HL-60 (cell line): Measurements from ENCODE around the gene DENND4B.

Source experiments
- DNase-seq, 2 experiments: peaks; one replicate each; pipeline ENCODE4 v3.0.0-alpha.2; 2010 to 2020; ENCODE audit warnings: low read depth in 1 of 2, low spot score in 1 of 2
- H3K27ac ChIP-seq: fragments of 250-450 bp; sonication (Bioruptor Pico); replicated peaks from 2 replicates; pipeline ENCODE4 v1.5.1; 2020; ENCODE audit warnings: mild to moderate bottlenecking, moderate library complexity
- H3K27me3 ChIP-seq: fragments of 250-450 bp; sonication (Bioruptor Pico); 2 replicates; pipeline ENCODE4 v1.5.1; 2021; ENCODE audit warnings: mild to moderate bottlenecking, moderate library complexity; ENCODE audit not compliant: insufficient read depth, poor library complexity, severe bottlenecking
- H3K4me3 ChIP-seq: replicated peaks from 2 replicates; pipeline ENCODE4 v1.5.1; 2011; ENCODE audit warnings: mild to moderate bottlenecking, control low read depth, low read length; ENCODE audit not compliant: insufficient read depth
- CTCF ChIP-seq: IDR thresholded peaks from one replicate; pipeline ENCODE4 v1.5.1; 2011; ENCODE audit warnings: low read length, control low read depth, inconsistent platforms; ENCODE audit not compliant: insufficient read depth
- GABPA ChIP-seq: IDR thresholded peaks from 2 replicates; pipeline ENCODE4 v1.6.1; 2012; ENCODE audit warnings: low read depth
- POLR2AphosphoS5 ChIP-seq: IDR thresholded peaks from 2 replicates; pipeline ENCODE4 v1.6.1; 2012; ENCODE audit warnings: low read depth
- REST ChIP-seq: IDR thresholded peaks from 2 replicates; pipeline ENCODE4 v1.6.1; 2012; ENCODE audit warnings: low read depth; ENCODE audit not compliant: insufficient replicate concordance
- SPI1 ChIP-seq: IDR thresholded peaks from 2 replicates; pipeline ENCODE4 v1.6.1; 2012; ENCODE audit warnings: low read depth, mild to moderate bottlenecking, borderline replicate concordance

DENND4B gene

GRCh38 chr1:153919876-153920852, 26.4 kb downstream of the DENND4B start:
- peak in 1 of 2 experiments; percentile 62 for DNase-seq
- TF ChIP-seq CTCF: no peak
- TF ChIP-seq REST: no peak
- no peak for TF ChIP-seq POLR2AphosphoS5
- TF ChIP-seq SPI1: no peak
- TF ChIP-seq GABPA: no peak
- Histone ChIP-seq H3K4me3 (no peak overlapping the region), H3K27ac (0 out of 2 replicates have a peak overlapping the region, but pooled peaks have one; percentile 8), H3K27me3 (no peaks in the 10 kb centered on the region)

- Histone ChIP-seq H3K4me3 (no peak overlapping the region), H3K27ac (no peak overlapping the region)
These were observed 30.2 kb downstream of the DENND4B start for GRCh38 chr1:153916297-153916696.

More at GRCh38 chr1:153916297-153916696, 30.2 kb downstream of the DENND4B start:
- no peaks in the 10 kb centered on the region for H3K27me3 ChIP-seq
- no peak for TF ChIP-seq GABPA
- TF ChIP-seq CTCF: no peak
- TF ChIP-seq POLR2AphosphoS5: no peak
- no peak for TF ChIP-seq REST
- TF ChIP-seq SPI1: no peak
- no peak for DNase-seq
